ENCODE results near the gene MPHOSPH9.

MPHOSPH9 gene

DNA sequence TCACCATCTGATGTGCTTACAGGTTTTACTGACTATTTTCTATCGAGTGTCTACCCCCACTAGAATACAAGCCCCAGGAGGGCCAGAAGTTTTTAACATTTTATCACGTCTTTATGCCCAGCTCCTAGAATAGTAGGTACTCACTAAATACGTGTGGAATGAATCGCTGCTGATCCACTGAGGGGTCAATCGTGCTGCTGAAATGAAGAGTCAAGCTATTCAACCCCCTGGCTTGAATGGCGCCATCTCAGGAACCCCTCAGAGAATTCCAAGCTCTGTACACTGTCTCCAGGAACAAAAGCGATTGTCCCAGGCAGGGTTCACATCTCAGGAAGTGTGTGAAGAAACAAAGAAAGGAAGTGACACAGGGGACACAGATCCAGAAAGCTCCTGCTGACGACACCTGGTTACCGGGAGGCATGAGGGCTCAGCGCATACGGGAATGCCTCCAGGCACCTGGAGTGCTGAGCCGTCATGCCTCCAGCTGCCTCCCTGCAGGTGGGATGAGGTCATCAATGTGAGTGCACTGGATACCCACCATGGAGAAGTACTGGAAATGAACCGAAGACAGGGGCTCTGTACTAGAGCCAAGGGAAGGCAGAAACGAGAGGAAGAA is 127.6 kb downstream of the MPHOSPH9 start:
- TF ChIP-seq, protein P1, sequence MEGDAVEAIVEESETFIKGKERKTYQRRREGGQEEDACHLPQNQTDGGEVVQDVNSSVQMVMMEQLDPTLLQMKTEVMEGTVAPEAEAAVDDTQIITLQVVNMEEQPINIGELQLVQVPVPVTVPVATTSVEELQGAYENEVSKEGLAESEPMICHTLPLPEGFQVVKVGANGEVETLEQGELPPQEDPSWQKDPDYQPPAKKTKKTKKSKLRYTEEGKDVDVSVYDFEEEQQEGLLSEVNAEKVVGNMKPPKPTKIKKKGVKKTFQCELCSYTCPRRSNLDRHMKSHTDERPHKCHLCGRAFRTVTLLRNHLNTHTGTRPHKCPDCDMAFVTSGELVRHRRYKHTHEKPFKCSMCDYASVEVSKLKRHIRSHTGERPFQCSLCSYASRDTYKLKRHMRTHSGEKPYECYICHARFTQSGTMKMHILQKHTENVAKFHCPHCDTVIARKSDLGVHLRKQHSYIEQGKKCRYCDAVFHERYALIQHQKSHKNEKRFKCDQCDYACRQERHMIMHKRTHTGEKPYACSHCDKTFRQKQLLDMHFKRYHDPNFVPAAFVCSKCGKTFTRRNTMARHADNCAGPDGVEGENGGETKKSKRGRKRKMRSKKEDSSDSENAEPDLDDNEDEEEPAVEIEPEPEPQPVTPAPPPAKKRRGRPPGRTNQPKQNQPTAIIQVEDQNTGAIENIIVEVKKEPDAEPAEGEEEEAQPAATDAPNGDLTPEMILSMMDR (IDR thresholded peaks at IDR 0.05; ENCODE audit: borderline replicate concordance, extremely low read depth, low read length, poor library complexity, severe bottlenecking) = no peak
- no peak for TF ChIP-seq EZH2 (IDR thresholded peaks at IDR 0.05; ENCODE audit: borderline replicate concordance, low read depth, low read length, severe bottlenecking)
- H3K4me3 ChIP-seq (ENCODE audit: low read depth in 1 of 2, low read length in 2 of 2) = no peak overlapping the region
- H3K9ac ChIP-seq (ENCODE audit: low read depth, low read length) = no peak overlapping the region
- H4K20me1 ChIP-seq (ENCODE audit: insufficient read depth, low read length) = no peaks in the 10 kb centered on the region
- no peak overlapping the region for H2AFZ ChIP-seq (ENCODE audit: low read depth, low read length)
- DNase-seq (no peak), ATAC-seq (ENCODE audit: insufficient read depth, low read depth) (no peak)
- no peaks in the 10 kb centered on the region for H3K36me3 ChIP-seq (ENCODE audit: insufficient read depth, low read length)
- H3K4me1 ChIP-seq (ENCODE audit: insufficient read depth, low read length) = no peaks in the 10 kb centered on the region
- no peak overlapping the region for H3K4me2 ChIP-seq (ENCODE audit: insufficient read depth, low read length)
- H3K27ac ChIP-seq (ENCODE audit: low read length) = no peak overlapping the region
- H3K9me3 ChIP-seq (ENCODE audit: insufficient read depth, low read length, severe bottlenecking) = no peaks in the 10 kb centered on the region
- no peaks in the 10 kb centered on the region for H3K27me3 ChIP-seq (ENCODE audit: insufficient read depth, low read length, poor library complexity)
- H3K79me2 ChIP-seq (ENCODE audit: insufficient read depth, low read length) = no peaks in the 10 kb centered on the region

DNA sequence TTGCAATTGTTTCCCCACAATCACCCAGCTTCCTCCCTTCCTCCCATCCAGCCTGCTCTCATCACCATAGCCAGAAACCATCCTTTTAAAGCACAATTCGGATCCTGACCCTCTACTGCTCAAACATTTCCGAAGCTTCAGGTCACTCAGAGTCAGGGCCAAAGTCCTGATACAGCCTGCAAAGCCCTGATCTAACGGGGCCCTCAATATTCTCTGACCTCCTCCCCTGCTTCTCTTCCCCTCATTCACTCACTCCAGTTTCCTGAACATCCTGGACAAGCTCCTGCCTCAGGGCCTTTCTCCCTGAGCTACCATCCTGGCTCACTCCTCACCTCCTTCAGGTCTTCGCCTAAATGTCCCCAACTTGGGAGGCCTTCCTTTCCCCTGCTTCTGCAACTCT is 128.1 kb downstream of the MPHOSPH9 start:
- Histone ChIP-seq H3K79me2 (ENCODE audit: insufficient read depth, low read length) (no peaks in the 10 kb centered on the region), H3K4me3 (ENCODE audit: low read depth in 1 of 2, low read length in 2 of 2) (no peak overlapping the region), H3K9ac (ENCODE audit: low read depth, low read length) (no peak overlapping the region), H3K36me3 (ENCODE audit: insufficient read depth, low read length) (no peaks in the 10 kb centered on the region), H4K20me1 (ENCODE audit: insufficient read depth, low read length) (no peaks in the 10 kb centered on the region), H3K27me3 (ENCODE audit: insufficient read depth, low read length, poor library complexity) (no peaks in the 10 kb centered on the region), H3K4me2 (ENCODE audit: insufficient read depth, low read length) (no peak overlapping the region), H3K9me3 (ENCODE audit: insufficient read depth, low read length, severe bottlenecking) (no peaks in the 10 kb centered on the region), H3K4me1 (ENCODE audit: insufficient read depth, low read length) (no peaks in the 10 kb centered on the region), H3K27ac (ENCODE audit: low read length) (no peak overlapping the region), H2AFZ (ENCODE audit: low read depth, low read length) (no peak overlapping the region)
- DNase-seq (no peak), ATAC-seq (ENCODE audit: insufficient read depth, low read depth) (no peak)
- TF ChIP-seq, protein P1 (IDR thresholded peaks at IDR 0.05; ENCODE audit: borderline replicate concordance, extremely low read depth, low read length, poor library complexity, severe bottlenecking) = no peak
- TF ChIP-seq EZH2 (IDR thresholded peaks at IDR 0.05; ENCODE audit: borderline replicate concordance, low read depth, low read length, severe bottlenecking) = no peak

Measured in DND-41 (cell line).